Stimulated activated CD8-positive, alpha-beta memory T cell treated with anti-CD3 and anti-CD28 coated beads, Interleukin-4, amount 100 ng/mL, for 48 hours (primary cell): ENCODE results near the gene RANBP2.
"Not testable (repeated sequence)": the region's sequence is repeated elsewhere in the genome, so short reads cannot be mapped to it uniquely, and the experiment has no call there.

Source experiments
- DNase-seq: peaks from one replicate; pipeline ENCODE4 v3.0.0-alpha.2; 2020

The RANBP2 gene

GRCh38 chr2:108719149-108720044, at the start of gene RANBP2:
Gene RANBP2, plus strand, starts transcription at chr2:108719482. Its CDS starts 125 bp downstream, at chr2:108719607.
- peak; percentile 95 for DNase-seq

DNA sequence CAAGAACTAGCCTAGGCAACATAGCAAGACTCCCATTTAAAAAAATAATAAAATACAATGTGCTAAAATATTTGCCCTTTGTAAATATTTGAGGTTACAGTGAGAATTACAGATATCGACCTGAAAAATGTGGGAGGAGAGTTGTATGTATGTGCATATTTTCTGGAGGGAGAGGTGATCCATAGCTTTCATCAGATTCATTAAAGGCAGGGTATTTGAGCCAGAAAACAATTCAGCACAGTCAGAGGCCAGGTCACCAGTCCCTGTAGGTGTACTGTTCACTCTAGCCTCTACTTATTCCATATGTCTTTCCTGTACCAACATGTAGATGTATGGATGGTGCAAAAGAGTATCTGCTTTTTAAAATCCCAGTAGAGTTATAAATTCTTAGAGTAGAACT, 49.0 kb upstream of the RANBP2 start:
- DNase-seq = not testable (repeated sequence)

GRCh38 chr2:108672200-108672805, 47.0 kb upstream of the RANBP2 start:
- not testable (repeated sequence) for DNase-seq

DNA sequence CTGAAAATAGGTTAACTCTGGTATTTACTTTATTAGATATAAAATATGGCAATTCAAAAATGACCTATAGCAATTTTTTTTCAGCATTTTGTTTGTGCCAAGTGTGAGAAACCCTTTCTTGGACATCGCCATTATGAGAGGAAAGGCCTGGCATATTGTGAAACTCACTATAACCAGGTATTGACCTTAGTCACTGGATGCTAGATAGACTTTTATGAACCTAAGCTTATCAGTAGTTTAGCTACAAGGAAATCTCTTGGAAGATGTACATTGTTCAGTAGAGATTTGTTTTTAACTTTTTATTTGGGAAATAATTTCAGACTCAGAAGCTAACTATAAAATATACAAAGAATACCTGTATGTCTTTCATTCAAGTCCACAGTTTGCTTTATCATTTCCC, 42.8 kb upstream of the RANBP2 start:
- DNase-seq = not testable (repeated sequence)

- DNase-seq = not testable (repeated sequence)
Observed at GRCh38 chr2:108677239-108677744, 42.0 kb upstream of the RANBP2 start.

GRCh38 chr2:108678198-108678651, 41.1 kb upstream of the RANBP2 start:
- not testable (repeated sequence) for DNase-seq

DNA sequence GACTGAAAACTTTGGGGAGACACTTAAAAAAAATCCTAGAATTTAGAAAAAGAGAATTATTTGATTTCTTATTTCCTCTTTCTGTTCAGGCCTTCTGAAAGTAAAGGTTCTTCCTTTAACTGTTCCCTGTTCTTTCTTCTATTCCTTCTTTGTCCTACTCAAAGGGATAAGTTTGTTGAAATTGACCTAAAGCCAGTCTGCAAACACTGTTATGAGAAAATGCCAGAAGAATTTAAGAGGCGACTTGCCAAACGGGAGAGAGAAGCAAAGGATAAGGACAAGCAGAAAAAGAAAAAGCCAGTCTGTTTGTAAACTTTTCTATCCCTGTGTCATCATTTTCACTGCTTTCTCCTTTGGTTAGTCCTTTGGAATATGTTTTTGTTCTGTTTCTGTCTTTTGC, 38.5 kb upstream of the RANBP2 start:
- not testable (repeated sequence) for DNase-seq

DNA sequence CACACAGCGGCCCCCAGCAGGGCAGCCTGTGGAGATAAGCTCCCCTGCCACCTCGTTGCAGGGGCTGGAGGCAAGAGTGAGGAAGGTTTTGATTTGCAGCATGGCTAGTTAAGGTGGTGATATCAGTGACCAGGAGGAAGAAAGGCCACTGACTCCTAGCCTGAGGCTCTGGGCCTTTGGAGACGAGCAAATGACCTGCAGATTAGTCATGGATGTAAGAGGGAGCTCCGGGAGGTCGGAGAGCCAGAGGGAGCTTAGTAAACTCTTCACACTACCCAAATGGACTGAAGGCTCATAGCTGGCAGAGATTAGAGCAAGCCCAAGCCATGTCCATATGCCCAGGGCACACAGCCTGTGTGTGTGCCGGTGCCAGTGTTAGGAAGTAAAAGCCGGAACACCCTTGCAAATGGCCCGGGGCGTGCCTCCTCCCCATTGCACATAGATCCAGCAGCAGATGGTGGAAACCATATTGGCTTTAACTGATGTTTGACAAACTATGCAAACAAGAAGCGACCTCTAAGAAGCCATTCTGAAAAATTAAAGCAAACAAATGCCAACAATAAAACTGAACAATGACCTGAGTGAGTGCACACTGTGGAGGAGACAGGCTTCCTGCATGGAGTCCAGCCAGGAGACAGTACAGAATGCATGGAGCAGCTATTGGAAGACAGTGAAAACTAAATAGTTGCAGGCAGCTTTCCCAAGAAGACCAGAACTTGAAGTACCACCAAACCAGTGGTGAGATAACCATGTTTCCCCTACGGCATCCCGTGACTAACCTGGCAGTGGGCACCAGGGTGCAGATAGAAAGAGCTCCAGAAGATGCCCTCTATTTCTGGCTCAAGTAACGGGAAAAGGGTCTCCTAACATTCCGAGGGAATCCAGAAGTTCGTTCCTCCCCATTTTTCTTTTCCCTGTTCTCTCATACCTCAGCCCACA, 30.2 kb upstream of the RANBP2 start:
- DNase-seq = not testable (repeated sequence)

DNA sequence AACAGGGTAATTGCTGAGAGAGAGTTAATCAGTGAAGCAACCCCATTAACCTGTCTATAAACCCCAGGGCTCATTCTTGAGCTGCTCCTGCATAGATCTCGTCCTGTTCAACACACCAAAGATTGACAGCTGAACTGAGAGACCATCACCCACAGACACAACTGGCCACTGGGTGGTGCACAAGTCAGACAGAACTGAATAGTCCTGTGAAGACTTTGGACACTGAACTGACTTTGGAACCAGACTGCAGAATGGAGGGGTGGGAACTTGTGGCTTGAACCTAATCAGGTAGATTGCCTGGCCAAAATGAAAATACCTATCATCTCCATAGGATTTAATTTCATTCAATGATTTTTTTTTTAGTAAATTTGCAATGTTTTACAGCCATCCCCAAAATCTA, 29.3 kb upstream of the RANBP2 start:
- DNase-seq = not testable (repeated sequence)

DNA sequence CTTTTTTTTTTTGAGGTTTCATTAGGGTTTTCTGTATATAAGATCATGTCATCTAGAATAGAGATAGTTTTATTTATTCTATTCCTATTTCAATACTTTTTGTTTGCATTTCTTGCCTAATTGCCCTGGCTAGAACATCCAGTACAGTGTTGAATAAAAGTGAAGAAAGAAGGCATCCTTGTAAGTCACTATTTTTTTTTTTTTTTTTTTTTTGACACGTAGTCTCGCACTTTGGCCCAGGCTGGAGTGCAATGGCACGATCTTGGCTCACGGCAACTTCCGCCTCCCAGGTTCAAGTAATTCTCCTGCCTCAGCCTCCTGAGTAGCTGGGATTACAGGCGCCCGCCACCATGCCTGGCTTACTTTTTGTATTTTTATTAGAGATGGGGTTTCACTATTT, 27.8 kb upstream of the RANBP2 start:
- DNase-seq = no peak

DNA sequence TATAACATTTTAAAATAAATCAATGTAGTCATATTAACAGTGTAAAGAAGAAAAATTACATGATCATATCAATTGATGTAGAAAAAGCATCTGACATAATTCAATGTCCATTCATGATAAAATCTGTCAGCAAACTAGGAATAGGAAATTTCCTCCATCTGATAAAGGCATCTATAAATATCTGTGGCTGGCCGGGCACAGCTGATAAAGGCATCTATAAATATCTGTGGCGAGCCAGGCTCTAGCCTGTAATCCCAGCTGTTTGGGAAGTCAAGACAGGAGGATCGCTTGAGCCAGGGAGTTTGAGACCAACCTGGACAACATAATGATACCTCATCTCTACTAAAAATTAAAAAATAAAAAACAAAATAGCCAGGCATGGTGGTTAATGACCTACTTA, 18.1 kb upstream of the RANBP2 start:
- DNase-seq = no peak

- no peak for DNase-seq
Observed at GRCh38 chr2:108701806-108702205, 17.5 kb upstream of the RANBP2 start.

DNA sequence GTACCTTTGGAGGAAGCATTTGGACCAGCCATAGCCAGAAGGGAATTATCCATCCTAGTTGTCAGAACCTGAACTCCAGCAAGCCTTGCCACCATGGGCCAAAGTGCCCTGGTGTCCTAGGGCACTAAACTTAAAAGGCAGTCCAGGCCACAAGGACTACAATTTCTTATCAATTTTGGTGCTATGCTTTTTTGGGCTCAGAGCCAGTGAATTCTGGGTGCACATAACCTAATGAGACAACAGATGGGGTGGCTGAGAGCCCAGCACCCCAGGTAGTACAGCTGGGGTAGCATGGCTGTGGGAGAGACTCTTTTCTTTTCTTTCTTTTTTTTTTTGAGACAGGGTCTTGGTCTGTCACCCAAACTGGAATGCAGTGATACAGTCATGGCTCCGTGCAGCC, 14.4 kb upstream of the RANBP2 start:
- no peak for DNase-seq

- no peak for DNase-seq
Observed at GRCh38 chr2:108707300-108707699, 12.0 kb upstream of the RANBP2 start.

GRCh38 chr2:108716971-108717370, 2.3 kb upstream of the RANBP2 start:
- not testable (repeated sequence) for DNase-seq

DNA sequence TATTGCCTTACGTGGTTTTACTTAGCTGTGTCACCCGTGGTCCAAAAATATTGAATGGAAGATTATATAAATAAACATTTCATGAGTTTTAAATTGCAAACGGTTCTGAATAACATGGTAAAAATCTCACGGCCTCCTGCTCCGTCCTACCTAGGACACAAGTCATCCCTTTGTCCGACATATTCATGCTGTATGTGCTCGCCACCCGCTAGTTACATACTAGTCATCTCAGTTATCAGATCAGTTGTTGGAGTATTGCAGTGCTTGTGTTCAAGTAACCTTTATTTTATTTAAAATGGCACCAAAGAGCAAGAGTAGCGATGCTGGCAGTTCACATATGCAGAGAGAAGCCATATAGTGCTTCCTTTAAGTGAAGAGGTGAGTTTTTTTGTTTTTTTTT, 6.8 kb downstream of the RANBP2 start:
- DNase-seq = not testable (repeated sequence)

DNA sequence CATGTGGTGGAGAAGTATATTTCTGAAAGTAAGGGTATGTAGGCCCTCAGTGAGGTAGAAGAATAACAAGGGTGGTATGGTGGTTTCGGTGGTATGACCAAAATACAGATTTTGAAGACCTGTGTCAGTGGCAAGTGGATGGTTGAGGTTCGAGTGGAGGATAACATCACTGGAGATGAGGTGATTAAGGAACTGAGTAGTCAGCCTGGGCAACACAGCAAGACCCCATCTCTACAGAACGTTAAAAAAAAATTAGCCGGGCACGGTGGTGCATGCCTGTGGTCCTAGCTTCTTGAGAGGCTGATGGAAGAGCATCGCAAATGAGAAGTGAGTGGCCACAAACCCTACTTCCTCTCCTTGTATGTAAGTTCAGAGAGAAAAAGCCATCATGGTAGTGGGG, 15.4 kb downstream of the RANBP2 start:
- not testable (repeated sequence) for DNase-seq

DNA sequence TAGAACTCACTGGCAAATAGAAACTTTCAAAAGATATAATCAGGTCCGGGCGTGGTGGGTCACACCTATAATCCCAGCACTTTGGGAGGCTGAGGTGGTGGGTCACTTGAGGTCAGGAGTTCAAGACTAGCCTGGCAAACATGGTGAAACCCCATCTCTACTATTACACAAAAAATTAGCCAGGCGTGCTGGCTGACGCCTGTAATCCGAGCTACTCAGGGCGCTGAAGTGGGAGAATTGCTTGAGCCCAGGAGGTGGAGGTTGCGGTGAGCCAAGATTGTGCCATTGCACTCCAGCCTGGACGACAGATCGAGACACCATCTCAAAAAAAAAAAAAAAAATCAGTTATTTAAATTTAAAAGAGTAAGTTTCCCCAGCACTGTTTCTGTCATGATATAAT, 38.7 kb downstream of the RANBP2 start:
- not testable (repeated sequence) for DNase-seq

DNA sequence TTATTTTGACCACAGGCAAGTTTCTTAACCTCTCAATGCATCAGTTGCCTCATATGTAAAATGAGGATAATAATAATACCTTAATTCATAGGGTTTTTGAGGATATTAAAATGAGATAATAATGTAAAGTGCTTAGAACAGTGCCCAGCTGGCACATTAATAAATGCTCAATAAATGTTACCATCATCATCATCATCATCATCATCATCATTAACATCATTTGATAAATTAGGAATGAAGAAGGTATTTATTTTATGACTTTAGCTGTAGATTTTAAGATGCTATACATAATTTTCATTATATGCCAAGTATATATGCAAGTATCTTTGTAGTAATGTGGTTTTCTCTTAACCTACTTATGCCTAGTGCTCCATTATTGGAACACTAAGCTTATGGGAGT, 43.3 kb downstream of the RANBP2 start:
- DNase-seq = not testable (repeated sequence)

- not testable (repeated sequence) for DNase-seq
Observed at GRCh38 chr2:108766671-108767070, 47.4 kb downstream of the RANBP2 start.

GRCh38 chr2:108767859-108768258, 48.6 kb downstream of the RANBP2 start:
- DNase-seq = not testable (repeated sequence)

DNA sequence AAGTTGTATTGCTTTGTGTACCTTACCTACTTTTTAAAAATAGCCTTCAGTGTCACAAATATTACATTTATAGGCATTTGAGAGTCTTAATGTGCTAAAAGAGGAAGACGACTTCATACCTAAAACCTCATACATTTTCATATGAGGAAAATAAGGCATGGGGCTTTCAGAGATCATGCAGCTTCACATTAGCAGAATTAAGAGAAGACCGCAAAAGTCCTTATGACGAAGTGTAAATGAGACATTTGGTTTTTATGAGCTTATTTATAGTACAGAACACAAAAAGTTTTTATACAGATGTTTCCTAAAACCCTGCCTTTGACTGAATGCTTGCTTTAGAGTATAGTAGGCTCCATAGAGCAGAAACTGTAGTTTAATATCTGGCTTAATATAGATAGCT, 57.2 kb downstream of the RANBP2 start:
- DNase-seq = no peak

GRCh38 chr2:108778857-108779256, 59.6 kb downstream of the RANBP2 start:
- no peak for DNase-seq
